GOT3 (cell line): ENCODE data around the gene NFAM1.

Source experiments
- DNase-seq: peaks from one replicate; lab custom pipeline; 2025; ENCODE audit warnings: mixed read lengths; lab: John Stamatoyannopoulos, UW

Gene NFAM1

GRCh38 chr22:42358643-42359558 is 73.3 kb downstream of the NFAM1 start:
- DNase-seq, result no peak

GRCh38 chr22:42357634-42358296 is 74.4 kb downstream of the NFAM1 start:
- DNase-seq, result no peak

- DNase-seq, result no peak
These were observed 75.0 kb downstream of the NFAM1 start for GRCh38 chr22:42357221-42357620.

- DNase-seq, result no peak
These were observed 75.7 kb downstream of the NFAM1 start for GRCh38 chr22:42356533-42356932.

GRCh38 chr22:42353883-42354727 is 78.1 kb downstream of the NFAM1 start:
- DNase-seq, result no peak

GRCh38 chr22:42350373-42350772 is 81.8 kb downstream of the NFAM1 start:
- no peak for DNase-seq

- no peak for DNase-seq
These were observed 84.8 kb downstream of the NFAM1 start for GRCh38 chr22:42347281-42347824.

GRCh38 chr22:42346722-42347121 is 85.5 kb downstream of the NFAM1 start:
- DNase-seq, result no peak

- no peak for DNase-seq
These were observed 86.7 kb downstream of the NFAM1 start for GRCh38 chr22:42345458-42345857.

GRCh38 chr22:42344361-42344905 is 87.8 kb downstream of the NFAM1 start:
- no peak for DNase-seq

- no peak for DNase-seq
These were observed 88.6 kb downstream of the NFAM1 start for GRCh38 chr22:42343531-42344081.

GRCh38 chr22:42343121-42343454 is 89.1 kb downstream of the NFAM1 start:
- DNase-seq, result no peak

GRCh38 chr22:42342426-42343120 is 89.6 kb downstream of the NFAM1 start:
- DNase-seq, result no peak

GRCh38 chr22:42341779-42342178 is 90.4 kb downstream of the NFAM1 start:
- DNase-seq, result no peak

- DNase-seq, result no peak
These were observed 91.3 kb downstream of the NFAM1 start for GRCh38 chr22:42340829-42341383.

- no peak for DNase-seq
These were observed 92.1 kb downstream of the NFAM1 start for GRCh38 chr22:42340150-42340549.

GRCh38 chr22:42338479-42338878 is 93.7 kb downstream of the NFAM1 start:
- DNase-seq, result no peak

GRCh38 chr22:42337356-42337755 is 94.8 kb downstream of the NFAM1 start:
- no peak for DNase-seq

GRCh38 chr22:42336527-42337227 is 95.5 kb downstream of the NFAM1 start:
- no peak for DNase-seq

- DNase-seq, result no peak
These were observed 96.3 kb downstream of the NFAM1 start for GRCh38 chr22:42335839-42336378.
